Measurements from ENCODE around the gene PSMB3.

GRCh38 chr17:38752308-38753070, at the start of gene PSMB3:
- TF ChIP-seq EZH2phosphoT487 (IDR thresholded peaks at IDR 0.05; ENCODE audit: borderline replicate concordance, low read length) = no peak
- no peak for TF ChIP-seq CTCF (conservative IDR thresholded peaks at IDR 0.05; ENCODE audit: low read depth, low read length)

All from PC-3 (cell line).